NB4 (cell line): ENCODE data around the gene SPEM1.

Source experiments
- TF ChIP-seq, protein P1 (sequence below): IDR thresholded peaks from one replicate; pipeline ENCODE4 v1.5.1; 2012; ENCODE audit warnings: low read depth, low read length
- TF ChIP-seq, protein P2 (sequence below): IDR thresholded peaks from 2 replicates; pipeline ENCODE4 v1.6.1; 2011; ENCODE audit warnings: low read depth, low read length

DNA sequence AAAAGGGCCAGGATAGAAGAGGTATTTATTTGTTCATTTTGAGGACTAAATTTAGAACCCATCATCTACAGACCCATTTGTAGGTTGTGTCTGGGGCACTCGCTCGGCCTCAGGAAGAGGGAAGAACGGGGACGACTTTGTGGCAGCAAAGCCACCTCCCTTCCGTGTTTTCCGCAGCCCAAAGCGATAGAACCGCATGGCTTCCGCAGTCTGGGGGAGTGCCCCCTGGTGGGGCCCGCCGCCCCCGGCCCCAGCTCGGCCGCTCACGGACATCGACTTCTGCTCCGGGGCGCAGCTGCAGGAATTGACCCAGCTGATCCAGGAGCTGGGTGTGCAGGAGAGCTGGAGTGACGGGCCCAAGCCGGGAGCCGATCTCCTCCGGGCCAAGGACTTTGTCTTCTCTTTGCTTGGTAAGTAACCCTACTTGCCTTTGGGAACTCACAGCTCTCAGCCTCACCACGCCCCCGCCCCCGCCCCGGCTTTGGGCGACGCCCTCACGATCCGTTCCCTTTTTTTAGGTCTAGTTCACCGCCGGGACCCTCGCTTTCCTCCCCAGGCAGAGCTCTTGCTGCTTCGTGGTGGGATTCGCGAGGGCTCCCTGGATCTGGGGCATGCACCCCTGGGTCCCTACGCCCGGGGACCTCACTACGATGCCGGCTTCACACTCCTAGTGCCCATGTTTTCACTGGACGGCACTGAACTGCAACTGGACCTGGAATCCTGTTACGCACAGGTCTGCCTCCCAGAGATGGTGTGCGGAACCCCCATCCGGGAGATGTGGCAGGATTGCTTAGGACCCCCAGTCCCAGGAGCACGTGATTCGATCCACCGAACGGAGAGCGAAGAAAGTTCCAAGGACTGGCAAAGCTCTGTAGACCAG, 15.8 kb downstream of the SPEM1 start:
- TF ChIP-seq, protein P1, sequence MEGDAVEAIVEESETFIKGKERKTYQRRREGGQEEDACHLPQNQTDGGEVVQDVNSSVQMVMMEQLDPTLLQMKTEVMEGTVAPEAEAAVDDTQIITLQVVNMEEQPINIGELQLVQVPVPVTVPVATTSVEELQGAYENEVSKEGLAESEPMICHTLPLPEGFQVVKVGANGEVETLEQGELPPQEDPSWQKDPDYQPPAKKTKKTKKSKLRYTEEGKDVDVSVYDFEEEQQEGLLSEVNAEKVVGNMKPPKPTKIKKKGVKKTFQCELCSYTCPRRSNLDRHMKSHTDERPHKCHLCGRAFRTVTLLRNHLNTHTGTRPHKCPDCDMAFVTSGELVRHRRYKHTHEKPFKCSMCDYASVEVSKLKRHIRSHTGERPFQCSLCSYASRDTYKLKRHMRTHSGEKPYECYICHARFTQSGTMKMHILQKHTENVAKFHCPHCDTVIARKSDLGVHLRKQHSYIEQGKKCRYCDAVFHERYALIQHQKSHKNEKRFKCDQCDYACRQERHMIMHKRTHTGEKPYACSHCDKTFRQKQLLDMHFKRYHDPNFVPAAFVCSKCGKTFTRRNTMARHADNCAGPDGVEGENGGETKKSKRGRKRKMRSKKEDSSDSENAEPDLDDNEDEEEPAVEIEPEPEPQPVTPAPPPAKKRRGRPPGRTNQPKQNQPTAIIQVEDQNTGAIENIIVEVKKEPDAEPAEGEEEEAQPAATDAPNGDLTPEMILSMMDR: peak; percentile 15
- TF ChIP-seq, protein P2, sequence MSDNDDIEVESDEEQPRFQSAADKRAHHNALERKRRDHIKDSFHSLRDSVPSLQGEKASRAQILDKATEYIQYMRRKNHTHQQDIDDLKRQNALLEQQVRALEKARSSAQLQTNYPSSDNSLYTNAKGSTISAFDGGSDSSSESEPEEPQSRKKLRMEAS: peak; percentile 40; the same call in 1 of the 2 replicates
